GM19395 (cell line): ENCODE data around the gene TRIM34.
"Not testable (repeated sequence)": the region's sequence is repeated elsewhere in the genome, so short reads cannot be mapped to it uniquely, and the experiment has no call there.

Experiments used
- ATAC-seq: cut with Tn5 transposase; IDR thresholded peaks from one replicate; pipeline ENCODE4 v1.9.1; 2021; ENCODE audit warnings: mild to moderate bottlenecking, moderate library complexity; ENCODE audit not compliant: unreplicated experiment

TRIM34 gene

DNA sequence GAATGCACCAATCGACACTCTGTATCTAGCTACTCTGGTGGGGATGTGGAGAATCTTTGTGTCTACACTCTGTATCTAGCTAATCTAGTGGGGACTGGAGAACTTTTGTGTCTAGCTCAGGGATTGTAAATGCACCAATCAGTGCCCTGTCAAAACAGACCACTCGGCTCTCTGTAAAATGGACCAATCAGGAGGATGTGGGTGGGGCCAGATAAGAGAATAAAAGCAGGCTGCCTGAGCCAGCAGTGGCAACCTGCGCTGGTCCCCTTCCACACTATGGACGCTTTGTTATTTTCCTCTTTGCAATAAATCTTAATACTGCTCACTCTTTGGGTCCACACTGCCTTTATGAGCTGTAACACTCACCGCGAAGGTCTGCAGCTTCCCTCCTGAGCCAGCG is 58.8 kb downstream of the TRIM34 start:
- not testable (repeated sequence) for ATAC-seq

DNA sequence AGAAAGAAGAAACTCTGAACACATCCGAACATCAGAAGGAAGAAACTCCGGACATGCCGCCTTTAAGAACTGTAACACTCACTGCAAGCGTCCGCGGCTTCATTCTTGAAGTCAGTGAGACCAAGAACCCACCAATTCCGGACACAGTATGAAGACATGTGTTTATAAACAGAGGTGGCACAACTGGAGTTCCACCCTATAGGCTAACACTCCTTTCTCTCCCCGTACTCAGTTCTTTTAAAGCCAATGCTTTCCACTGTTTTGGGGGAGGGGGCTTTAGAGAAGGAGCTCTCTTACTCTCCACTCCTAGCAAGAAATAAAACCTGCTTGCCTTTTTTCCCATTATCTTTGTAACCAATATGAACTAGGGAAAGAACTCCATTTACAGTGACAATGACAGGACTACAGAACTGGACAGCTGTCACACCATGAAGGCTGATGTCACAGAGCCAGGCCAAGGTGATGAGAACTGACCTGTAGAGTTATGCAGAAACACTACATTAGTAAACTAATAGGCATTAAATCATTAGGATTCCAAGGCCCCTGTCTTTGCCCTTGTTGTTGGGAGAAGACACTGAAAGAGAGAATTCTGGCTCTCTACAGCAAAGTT is 59.3 kb downstream of the TRIM34 start:
- peak; percentile 28 for ATAC-seq

DNA sequence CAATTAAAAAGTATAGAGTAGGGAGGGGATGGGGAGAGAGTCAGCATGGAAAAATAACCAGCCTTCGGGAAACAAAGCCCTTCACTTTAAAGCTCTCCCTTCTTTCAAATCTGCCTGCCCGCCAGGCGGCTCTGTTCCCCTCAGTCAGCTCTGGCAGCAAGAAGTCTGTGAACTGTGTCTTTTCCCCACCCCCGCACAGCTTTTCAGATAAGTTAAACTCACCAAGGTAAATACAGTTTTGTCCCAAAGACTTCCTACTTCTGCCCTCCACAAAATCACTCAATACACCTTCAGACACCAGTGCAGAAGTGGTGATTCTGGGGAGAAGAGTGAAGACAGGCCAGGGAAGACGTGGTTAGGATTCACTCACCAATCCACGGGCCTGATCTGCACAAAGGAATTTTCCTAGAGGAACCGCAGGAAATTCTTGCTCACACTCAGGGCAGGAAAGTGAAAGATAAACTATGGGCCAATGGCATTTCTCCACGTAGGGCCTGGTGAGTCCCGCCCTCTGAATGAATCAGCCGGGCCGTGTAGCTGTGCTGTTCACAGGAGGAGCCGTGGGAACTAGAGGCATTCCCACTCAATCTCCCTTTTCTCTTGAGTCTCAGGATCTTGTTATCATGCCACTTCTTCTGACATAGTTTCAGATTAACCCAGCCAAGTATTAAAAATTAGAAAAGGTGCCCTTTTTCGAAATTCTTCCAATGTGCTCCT is 60.0 kb downstream of the TRIM34 start, which contains the start of gene TRIM5:
TRIM5 (minus strand) TSS at position 429 of the 717 bp plus-strand sequence. CDS start 4,897 bp downstream, outside the sequence.
- peak; percentile 76 for ATAC-seq

DNA sequence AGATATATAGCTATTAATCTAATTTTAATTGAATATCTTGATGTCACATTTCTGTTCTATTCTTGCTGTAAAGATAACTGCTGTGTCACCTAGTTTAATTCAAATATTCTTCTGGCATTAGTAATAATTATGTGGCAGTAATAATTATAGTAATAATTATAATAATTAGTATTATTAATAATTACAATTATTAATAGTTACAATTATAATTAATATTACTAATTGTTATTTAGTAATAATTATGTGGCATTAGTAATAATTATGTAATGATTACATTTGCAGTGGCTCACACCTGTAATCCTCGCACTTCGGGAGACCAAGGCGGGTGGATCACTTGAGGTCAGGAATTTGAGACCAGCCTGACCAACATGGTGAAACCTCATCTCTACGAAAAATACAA is 61.6 kb downstream of the TRIM34 start:
- no peak for ATAC-seq

DNA sequence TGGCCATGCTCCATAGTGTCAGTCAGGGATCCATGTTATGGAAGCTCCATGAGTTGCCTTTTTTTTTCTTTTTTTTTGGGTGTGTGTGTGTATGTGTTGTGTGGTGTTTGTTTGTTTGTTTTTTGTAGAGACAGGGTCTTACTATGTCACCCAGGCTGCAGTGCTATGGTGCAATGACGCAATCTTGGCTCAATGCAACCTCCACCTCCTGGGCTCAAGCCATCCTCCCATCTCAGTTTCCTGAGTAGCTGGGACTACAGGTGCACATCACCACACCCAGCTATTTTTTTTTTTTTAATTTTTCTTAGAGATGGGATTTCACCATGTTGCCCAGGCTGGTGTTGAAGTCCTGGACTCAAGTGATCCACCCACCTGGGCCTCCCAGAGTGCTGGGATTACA is 63.7 kb downstream of the TRIM34 start:
- ATAC-seq = no peak

DNA sequence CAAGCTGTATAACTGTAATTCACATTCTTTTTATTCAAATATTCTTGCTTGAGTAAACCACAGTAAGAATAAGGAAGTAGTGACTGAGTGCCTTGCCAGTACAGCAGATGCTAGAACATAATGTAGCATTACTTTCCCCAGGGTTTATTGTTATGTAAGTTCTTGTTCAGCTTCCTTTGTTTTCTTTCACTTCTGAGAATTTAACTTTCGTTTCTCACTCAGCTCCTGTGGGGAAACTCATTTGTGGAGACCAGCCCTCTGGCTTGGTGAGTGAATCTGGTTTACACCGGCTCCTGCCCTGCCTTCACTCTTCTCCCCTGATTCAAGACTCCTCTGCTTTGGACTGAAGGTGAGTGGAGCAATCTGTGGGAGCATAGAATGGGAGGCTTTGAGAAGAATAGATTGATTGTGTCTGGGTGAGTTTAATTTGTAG is 64.8 kb downstream of the TRIM34 start, which contains the start of gene TRIM22:
TRIM22 (plus strand) TSS at position 240 of the 433 bp plus-strand sequence. CDS start 6,443 bp downstream, outside the sequence.
- peak; percentile 77 for ATAC-seq

DNA sequence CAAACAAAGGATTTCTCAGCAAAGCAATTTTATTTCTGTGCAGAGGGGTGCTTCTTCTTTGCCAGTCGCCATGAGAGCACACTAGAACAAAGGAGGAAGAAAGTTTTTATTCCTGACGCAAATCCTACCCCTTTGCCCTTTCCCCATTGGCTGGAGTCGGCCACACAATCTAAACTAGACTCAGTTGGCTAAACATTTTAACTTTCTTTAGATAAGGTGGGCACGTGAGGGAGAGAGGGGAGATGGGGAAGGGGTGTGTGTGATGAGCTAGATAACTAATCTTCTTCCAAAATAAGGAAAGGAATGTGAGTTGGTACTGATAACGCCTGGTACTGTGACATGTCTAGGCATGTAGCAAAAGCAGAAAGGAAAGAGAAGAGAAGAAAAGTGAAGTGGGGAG is 65.4 kb downstream of the TRIM34 start:
- ATAC-seq = no peak

DNA sequence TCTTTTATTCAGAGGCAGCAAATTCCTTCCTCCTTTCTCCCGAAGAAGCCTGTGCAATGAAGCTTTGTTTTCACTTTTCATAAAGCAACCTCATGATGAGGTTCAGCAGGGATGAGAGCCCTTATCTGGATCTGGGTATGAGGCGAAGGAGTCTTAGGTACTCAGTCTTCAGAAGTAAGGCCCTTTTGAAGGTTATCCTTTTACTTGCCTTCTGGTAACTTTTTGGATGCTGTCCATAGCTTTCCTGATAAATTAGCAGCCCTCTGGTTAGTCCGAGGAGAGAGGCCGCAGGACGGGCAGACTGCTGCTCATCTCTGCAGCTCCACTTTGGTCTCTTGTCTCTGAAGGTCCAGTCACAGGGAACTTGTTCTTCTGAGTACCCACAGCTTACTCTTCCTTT is 65.9 kb downstream of the TRIM34 start:
- no peak for ATAC-seq

DNA sequence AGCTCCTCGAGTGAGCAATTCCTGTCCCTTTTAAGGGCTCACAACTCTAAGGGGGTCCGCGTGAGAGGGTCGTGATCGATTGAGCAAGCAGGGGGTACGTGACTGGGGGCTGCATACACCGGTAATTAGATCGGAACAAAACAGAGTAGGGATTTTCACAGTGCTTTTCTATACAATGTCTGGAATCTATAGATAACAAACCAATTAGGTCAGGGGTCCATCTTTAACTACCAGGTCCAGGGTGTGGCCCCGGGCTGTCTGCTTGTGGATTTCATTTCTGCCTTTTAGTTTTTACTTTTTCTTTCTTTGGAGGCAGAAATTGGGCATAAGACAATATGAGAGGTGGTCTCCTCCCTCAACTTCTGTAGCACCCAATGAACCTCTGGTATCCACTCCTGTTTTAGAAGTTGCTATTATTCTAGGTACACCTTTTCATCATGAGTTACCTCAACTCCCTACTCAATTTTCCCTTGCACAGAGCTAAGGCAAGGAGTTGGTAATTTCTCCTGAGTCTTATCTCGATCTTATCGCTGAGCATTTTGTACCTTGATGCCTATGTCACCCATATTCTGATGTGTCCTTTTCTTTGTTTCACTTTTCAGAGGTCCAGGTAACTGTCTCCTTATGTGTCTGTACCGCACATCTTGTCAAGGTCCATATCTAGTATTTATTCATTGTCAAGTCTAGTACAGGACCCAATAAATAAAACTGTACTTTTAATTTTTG is 66.6 kb downstream of the TRIM34 start:
- not testable (repeated sequence) for ATAC-seq

DNA sequence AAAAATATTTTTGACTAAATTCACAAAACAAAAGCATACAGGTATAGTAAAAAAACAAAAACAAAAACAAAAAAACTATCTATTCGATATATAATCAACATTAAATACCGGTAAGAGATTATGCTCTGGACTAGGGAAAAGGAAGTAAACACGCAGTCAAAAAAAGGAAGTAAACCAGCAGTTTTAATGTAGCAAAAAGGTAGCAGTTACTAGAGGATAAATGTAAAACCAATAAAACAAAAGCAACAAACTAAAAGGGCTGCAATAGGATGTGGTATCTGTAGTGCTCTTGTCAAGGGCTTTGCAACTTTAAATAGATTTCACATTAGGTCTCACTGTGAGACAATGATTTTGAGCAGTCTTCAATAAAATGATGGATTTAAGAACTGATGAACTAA is 67.2 kb downstream of the TRIM34 start:
- ATAC-seq = no peak
